Hypothalamus (tissue), 51 donors: ENCODE measurements around the gene TMEM132D.
"Not testable (repeated sequence)": the region's sequence is repeated elsewhere in the genome, so short reads cannot be mapped to it uniquely, and the experiment has no call there.

Source experiments
- DNase-seq, 51 donors: peaks; one replicate each; lab custom pipeline; 2025; lab: John Stamatoyannopoulos, UW

The TMEM132D gene

DNA sequence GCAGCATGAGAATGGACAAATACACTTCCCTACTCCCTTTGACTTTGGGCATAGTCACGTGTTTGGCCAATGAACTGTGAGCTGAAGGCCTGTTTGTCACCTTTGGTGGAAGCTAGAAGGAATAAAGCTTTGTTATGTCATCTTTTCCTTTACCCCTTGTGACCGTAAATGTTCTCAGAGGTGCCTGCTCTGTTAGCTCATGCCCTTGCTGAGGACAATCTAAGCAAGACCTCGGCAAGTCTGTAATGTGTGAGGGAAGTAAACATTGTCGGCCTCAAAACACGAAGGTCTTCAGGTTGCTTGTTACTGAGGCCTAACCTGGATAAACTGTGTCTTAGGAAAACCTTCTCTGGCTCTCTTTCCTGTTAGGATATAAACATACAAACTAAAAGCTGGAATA lies 354.2 kb downstream of the TMEM132D start:
- DNase-seq: no peak

DNA sequence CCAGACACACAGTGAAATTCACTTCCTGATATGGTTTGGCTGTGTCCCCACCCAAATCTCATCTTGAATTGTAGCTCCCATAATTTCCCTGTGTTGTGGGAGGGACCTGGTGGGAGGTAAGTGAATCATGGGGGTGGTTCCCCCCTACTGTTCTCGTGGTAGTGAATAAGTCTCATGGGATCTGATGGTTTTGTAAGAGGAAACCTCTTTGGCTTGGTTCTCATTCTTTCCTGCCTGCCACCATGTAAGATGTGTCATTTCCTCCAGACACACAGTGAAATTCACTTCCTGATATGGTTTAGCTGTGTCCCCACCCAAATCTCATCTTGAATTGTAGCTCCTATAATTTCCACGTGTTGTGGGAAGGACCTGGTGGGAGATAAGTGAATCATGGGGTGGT lies 354.8 kb downstream of the TMEM132D start:
- not testable (repeated sequence) for DNase-seq

DNA sequence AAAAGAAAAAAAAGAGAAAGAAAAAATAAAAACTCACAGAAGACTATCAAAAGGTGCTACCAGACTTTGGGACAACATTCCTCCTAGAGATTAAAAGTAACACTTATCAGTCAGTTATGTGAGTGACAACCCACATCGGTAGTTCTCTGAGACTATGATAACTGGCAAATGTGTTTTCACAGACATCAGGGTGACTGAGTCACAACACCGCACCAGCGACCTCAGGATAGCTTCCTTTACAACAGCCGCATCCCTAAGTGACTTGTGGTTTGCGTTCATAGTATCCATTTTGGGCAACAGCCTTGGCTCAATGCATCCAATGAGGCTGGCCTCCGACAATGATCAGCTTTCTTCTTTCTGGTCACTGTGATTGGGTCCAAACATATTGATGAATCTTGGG lies 359.1 kb downstream of the TMEM132D start:
- DNase-seq: no peak

DNA sequence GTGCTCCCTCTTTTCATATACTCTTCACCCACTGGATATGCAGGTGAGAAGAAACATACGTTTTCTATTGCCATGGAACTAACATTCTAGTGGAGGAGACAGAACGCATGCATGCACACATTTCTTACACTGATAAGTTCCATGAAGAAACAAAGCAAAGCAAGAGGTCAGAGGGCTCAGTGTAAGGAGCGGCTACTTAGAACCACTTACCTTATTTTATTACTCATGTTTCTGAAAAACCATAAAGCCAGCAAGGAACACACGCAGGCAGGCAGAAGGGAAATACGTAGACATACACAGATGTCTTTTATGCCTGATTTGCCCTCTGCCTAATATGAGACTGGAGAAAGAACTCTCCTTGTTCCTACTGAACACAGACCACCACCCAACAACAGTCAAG lies 362.9 kb downstream of the TMEM132D start:
- DNase-seq: no peak

DNA sequence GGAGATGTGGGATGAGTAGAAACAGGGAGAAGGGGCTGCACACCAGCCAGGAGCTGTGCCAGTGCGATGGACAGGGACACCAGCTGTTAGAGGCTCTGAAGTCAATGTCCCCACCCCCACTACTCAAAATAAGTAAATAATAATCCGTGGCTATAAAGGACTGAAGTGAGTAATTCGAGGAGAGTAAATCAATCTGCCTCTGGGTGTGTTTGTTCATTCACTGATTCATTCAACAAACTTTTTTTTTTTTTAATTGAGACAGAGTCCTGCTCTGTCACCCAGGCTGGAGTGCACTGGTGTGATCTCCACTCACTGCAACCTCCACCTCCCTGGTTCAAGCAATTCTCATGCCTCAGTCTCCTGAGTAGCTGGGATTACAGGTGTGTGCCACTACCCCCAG lies 363.6 kb downstream of the TMEM132D start:
- no peak for DNase-seq

DNA sequence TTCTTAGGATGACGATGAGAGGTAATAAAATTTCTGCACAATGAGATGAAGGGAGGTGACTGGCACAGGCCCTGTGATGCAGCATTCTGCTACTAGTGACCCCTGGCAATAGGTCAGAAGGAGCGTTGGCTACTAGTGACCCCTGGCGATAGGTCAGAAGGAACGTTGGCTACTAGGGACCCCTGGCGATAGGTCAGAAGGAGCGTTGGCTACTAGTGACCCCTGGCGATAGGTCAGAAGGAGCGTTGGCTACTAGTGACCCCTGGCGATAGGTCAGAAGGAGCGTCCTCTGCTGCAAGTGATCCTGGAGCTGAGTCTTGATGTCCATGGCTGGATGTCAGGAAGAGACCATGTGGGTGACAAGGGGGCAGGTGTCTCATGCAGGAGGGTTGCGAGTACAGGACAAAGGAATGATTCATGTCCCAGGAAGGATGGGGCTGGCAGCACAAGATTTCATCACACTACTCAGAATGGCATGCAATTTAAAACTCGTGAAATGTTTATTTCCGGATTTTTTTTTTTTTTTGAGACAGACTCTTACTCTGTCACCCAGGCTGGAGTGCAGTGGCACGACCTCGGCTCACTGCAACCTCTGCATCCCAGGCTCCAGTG lies 365.0 kb downstream of the TMEM132D start:
- peak in 1 of 51 donors; percentile 3 for DNase-seq

DNA sequence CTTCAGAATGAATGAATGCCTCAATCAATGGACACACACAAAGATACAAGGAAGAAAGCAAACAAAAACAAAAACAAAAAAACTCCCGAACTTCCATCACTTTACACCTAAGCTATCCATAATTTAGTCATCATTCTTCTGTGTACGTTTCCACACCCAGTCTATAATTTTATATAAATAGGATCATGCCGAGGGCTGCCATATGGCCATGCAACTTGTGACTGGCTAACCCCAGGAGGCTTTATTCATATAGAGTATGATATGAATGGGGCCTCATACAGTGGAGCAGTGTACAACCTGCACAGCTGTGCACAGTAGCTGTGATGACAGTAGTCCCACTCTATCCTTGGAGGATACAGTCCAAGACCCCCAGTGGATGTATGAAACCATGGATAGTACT lies 365.7 kb downstream of the TMEM132D start:
- no peak for DNase-seq

DNA sequence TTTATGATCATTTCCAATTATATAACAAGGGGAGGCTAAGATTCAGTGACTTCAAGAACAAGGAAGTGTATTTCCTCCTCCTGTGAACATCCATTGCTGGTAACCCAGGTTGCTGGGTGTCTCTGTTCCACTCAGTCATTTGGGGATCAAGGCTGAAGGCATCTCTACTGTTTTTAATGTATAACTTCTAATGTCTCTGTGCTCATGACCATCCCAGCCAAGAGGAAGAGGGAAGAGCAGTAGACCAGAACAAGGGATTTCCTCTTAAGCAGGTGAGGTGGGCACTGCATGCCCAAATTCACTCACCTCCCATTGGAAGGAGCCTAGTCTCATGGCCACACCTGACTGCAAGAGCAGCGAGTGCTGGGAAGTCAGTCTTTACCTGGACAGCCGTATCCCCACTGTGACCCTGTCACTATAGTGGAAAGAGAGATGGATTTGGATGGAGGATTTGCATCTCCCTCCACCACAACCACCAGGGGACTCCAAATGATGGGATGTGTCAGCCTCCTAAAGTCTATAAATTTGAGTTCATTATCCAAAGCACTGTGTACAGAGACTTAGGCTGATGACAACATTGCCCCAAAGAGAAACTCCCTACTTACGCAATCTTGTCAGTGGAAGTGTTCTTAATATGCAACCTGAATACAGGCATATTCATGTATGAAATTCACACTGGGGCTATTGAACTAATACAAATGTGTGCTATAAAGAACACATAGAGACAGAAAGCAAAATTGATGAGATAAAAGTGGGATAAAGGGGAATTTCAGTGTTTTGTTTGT lies 368.7 kb downstream of the TMEM132D start:
- DNase-seq: no peak

DNA sequence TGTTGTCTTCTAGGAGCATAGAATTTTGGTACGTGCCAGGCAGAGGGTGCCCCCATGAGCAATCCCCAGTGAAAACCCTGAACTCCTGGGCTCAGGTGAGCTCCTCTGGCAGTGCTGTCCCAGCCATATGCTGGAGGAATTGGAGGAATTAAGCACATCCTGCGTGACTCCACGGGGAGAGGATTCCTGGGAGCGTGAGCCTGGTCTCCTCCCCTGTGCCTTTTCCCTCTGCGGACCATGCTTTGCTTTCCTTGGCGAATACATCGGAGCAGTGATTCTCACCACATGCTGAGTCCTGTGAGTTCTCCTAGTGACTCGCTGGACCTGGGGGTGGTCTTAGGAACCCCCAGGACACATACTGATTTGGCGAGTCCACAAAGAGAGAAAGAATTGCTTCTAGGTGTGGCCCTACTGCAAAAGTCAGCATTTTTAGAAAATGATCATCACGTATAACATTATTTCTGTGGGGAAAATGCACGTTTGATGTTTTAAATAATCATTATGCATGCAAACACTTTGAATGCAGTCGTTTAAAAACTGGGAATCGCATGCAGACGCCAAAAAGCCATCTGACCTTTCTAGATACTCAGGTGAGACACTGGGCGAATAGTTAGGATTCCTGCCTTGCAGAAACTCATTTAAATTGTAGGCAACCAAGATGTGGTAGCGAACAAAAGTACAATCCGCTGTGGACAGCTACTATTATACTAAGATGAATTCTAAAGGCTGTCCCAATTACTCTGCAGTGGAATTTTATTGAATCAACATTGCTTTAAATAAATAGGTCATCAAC lies 370.9 kb downstream of the TMEM132D start:
- no peak for DNase-seq

DNA sequence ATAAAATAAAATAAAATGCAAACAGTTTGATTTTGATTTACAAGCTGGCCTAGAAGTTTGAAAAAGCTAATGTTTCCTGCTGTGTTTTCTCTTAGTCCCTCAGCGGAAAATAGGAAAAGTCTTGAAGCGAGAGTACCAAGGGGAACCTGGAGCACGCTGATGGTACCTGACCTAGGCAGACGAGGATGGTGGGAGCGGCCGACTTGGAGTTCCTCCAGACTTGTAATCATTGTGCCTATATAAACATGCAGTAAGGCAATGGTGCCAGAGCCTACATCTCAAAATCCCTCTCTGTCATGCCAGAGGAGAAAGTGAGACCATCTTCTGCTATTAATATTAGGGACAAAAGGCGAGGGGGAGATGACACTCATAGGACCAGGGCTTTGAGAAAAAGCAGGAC lies 371.7 kb downstream of the TMEM132D start:
- no peak for DNase-seq

DNA sequence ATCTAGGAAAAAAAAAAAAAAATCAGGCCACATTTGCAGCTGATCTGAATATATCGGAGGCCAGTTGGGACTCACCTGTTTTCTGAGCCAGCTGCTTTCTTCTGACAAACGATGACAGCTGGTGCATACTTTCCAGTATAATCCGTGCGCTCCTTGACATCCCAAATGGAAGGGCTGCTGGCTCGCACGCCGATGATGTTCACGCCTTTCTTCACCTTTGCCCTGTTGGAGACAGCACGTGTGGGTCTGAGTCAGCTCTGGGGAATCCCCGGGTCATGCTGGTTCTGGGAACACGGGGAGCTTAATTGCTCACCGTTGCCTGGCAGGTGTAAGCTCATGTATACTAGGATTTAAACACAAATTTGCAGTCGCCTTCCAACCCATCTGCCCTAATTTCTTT lies 372.8 kb downstream of the TMEM132D start:
- DNase-seq: peak in 1 of 51 donors; percentile 2

DNA sequence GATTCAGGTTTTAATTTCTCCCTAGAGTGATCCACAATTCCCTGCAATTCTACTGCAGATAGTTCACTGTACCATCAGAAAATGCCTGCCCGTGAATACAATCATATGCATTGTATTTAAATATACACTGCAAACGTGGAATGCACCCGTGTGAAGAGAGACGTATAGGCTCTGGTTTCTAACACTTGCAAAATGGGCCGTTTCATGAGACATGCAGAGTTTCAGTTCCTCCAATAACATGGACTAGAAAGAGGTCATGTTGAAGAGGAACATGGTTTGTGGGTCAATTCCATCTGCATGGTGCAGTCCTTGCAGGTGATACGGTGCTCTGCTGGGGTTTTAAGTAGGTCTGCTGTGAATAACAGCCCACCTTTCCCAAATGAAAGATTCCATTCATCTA lies 373.3 kb downstream of the TMEM132D start:
- no peak for DNase-seq

DNA sequence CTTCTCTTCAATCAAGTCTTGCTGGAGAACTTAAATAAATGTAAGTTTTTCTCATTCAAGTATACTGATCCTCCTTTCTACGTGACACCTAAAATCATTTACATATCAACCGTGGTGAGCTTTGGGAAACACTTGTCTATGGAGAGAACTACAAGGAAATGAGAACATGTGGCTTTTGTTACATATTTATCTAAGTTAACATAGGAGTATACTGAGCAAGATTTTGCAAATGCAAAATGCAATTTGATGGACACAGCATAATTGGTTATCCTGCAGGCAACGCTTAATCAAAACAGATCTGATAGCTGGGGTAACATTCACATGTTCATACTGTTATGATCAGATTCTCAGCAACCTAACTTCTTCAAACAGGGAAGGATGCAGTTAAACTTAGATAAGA lies 376.3 kb downstream of the TMEM132D start:
- DNase-seq: no peak

DNA sequence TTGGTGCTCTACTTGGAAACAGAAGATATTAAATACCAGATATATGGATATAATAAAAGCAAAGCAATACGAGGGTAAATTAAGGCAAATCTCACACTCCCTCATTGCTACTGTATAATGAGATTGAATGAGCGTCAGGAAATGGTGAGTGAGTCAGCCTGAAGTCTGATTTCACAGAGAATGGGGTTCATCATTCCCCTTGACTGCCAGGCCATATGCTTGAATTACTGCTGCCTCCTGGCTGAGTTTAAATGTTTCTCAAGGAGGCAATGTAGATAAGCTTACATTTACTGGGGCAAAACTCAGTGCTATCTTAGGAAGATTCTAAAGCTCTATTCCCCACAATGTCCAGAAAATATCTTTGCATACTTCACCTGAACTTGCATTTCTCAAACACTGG lies 380.2 kb downstream of the TMEM132D start:
- no peak for DNase-seq

DNA sequence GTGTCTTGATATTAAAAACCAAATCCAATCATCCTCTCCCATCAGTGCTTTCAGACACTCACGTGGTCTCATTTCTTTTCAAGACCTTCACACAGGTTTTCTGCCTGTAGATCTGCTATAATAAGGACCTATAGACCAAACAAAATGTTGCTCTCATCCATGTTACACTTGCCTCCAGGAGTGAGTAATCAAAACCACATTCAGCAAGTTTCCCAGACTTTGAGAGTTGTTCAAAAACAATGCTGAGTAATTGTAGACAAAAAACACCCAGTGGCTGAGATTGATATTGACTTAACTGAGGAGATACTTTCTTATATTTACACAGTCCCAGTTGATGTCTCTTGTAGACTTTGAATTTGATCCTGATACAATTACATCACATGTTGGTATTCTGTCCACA lies 383.1 kb downstream of the TMEM132D start:
- no peak for DNase-seq

DNA sequence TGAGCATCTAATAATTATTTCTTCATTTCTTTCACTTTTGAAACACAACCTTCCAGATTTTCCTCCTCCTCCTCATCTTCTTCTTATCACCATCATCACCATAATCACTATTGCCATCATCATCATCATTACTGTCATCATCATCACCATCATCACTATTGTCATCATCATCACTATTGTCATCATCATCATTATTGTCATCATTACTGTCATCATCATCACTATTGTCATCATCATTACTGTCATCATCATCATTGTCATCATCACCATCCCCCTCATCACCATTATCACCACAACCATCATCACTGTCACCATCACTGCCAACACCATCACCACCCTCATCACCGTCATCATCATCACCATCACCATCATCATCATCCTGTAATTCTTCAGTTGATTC lies 400.0 kb downstream of the TMEM132D start:
- DNase-seq: no peak

DNA sequence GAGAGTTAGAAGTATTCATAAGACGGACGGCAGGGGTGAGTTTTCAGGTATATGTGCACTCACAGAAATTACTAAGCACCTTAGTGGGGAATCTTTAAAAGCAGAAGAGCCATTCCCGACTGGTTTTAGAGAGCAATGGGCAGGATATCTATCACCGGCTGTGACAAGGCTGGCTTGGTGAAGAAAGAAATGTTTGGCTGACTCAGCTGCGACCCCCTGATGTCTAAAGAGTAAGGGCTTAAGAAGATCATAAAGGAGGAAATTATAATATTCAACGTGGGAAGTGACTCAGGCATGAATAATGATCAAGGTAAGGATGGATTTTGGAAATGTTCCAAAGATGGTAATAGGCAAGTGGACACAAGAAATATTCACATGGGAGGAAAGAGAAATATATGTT lies 407.6 kb downstream of the TMEM132D start:
- no peak for DNase-seq

DNA sequence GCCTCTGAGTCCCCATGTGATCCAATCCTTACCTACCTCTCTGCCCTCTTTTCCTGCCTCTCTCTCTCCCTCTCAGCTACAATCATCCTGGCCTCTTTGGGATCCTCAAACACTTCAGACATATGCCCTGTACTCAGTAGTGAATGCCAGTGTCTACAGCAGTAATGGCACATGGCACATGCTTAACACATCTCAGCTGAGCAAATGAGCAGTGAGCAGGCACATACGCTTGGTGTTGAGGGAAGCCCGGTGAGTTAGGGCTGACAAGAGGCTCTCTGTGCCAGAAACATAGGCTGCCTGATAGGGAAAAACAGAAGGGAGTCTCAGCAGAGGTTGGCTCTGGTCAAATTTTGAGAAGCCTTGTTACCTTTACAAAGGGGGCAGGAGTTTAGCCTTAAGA lies 409.1 kb downstream of the TMEM132D start:
- DNase-seq: no peak

DNA sequence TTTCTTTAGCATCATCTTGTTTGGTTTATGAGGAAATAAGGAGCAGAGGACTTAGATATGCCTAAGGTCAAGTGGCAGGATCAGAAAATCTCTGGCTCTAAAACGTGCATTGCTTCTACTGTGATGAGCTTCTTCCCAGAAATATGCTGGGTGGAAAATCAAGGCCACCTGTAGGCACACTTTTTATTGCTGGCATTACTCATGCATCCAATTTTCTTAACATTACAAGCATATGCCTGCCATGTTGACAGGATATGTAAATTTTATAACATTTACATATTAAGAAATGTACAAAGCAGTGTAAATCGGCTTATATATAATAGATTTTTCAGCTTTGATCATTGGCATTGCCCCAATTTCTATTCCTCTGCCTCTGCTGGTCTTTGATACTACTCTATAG lies 409.6 kb downstream of the TMEM132D start:
- no peak for DNase-seq

DNA sequence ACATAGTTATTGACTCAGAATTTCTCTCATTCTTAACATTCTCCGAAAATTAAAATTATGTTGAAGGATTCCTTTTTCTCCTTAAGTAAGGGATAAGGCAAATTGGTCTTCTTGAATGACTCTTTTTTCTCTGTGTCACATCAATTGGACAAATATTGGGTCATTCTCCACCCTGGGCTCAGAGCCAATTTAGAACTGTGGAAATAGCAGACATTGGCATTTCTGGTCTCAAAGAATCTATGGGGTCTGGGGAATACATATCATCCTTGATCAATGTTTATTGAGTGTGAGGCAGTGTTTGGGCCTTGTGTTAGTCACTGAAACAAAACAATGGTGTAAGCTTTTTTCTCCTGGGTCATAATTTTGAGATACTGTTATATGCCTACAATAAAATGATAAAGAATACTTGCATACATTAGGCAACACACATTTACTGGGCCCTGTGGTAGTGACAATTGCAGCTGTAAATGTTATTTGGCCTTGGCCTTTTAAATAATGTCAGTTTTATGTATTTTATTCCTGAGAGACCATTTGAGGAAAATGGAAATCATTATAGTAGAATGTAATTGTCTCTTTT lies 414.6 kb downstream of the TMEM132D start:
- no peak for DNase-seq

DNA sequence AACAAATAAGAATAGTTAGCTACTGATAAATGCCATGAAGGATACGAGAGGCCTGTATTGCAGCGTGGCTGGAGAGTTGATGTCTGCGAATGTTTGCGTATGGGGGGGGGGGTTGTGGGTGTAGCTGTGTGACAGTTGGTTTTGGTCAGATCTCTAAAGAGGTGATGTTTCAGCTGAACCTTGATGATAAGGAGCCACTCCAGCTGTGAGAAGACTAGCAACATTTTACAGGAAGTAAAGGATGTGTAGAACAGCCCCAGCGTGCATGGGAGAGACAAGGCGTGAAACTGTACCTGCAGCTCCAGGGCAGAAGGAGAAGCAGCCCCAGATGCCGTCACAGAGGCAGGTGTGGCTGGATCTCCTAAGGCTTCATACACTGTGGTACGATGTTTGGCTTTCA lies 416.9 kb downstream of the TMEM132D start:
- DNase-seq: no peak
